Peyer's patch (tissue), 4 donors: ENCODE results near the gene COPS7B. TPM values are rescaled to one million over a fixed set of nuclear protein-coding genes. Genes with fewer than 3 reads are reported as not detected.

Source experiments
- DNase-seq, 3 donors: peaks; one replicate each; pipeline ENCODE4 v3.0.0-alpha.2; 2017 to 2019
- H3K27ac ChIP-seq, 4 donors: fragments of 200-600 bp; sonication (generic); one replicate each; pipeline ENCODE4 v1.5.1; 2016 to 2019
- H3K27me3 ChIP-seq, 2 donors: fragments of 200-600 bp; sonication (generic); one replicate each; pipeline ENCODE4 v1.5.1; 2019
- H3K36me3 ChIP-seq, 3 donors: fragments of 200-600 bp; sonication (generic); one replicate each; pipeline ENCODE4 v1.5.1; 2016 to 2019
- H3K4me1 ChIP-seq, 4 donors: fragments of 200-600 bp; sonication (generic); one replicate each; pipeline ENCODE4 v1.5.1; 2016 to 2019
- H3K4me3 ChIP-seq, 4 donors: fragments of 200-600 bp; sonication (generic); 1 replicate in 3 of 4; 2 replicates in 1 of 4; pipeline ENCODE4 v1.5.1; 2016 to 2019; ENCODE audit warnings: mild to moderate bottlenecking in 1 of 4
- H3K9me3 ChIP-seq, 4 donors: fragments of 200-600 bp; sonication (generic); one replicate each; pipeline ENCODE4 v1.5.1; 2016 to 2019; ENCODE audit warnings: mild to moderate bottlenecking in 1 of 4
- CTCF ChIP-seq, 6 experiments: fragments of 450-650 bp in 4 of 6; fragments of 200-600 bp in 2 of 6; sonication (generic) in 1 of 6; IDR thresholded peaks; one replicate each; pipeline ENCODE4 v1.5.1; 2017 to 2019; ENCODE audit warnings: antibody characterized with exemption in 6 of 6, mild to moderate bottlenecking in 3 of 6, moderate library complexity in 1 of 6
- POLR2A ChIP-seq, 2 donors: fragments of 450-650 bp; IDR thresholded peaks; one replicate each; pipeline ENCODE4 v1.5.1; 2017; ENCODE audit warnings: antibody characterized with exemption in 2 of 2, mild to moderate bottlenecking in 2 of 2, moderate library complexity in 2 of 2
- total RNA-seq, 4 donors: library from RNA; depleted of rRNA; stranded (reverse); fragments of >200 nt; gene quantifications; one replicate each; pipeline ENCODE4 v1.1.0, GENCODE V29; 2016

Gene COPS7B
- total RNA-seq, 4 donors from 2014 or later, result 33.5 to 217 (median 43.4) TPM

GRCh38 chr2:231795525-231796327 lies 9.5 kb downstream of the COPS7B start:
- Histone ChIP-seq H3K36me3 (peaks cover 0 to 81% (median 0%) of the 10 kb centered on the region in 3 donors), H3K27me3 (no peaks in the 10 kb centered on the region), H3K4me3 (no peak overlapping the region), H3K27ac (no peak overlapping the region), H3K4me1 (peaks cover 0 to 8% (median 0%) of the 10 kb centered on the region in 4 donors), H3K9me3 (no peaks in the 10 kb centered on the region)
- DNase-seq, result peak in 1 of 3 donors; percentile 54
- TF ChIP-seq CTCF (IDR thresholded peaks at IDR 0.05), result peak in 3 of 6 experiments; percentile 58 to 68 (median 62)
- TF ChIP-seq POLR2A (IDR thresholded peaks at IDR 0.05), result no peak

- TF ChIP-seq POLR2A (IDR thresholded peaks at IDR 0.05) (no peak), CTCF (IDR thresholded peaks at IDR 0.05) (peak in 4 of 6 experiments; percentile 42 to 51 (median 44))
- no peak overlapping the region for H3K4me3 ChIP-seq
- peak in 1 of 3 donors; percentile 54 for DNase-seq
- peaks cover 0 to 4% (median 0%) of the 10 kb centered on the region in 4 donors for H3K4me1 ChIP-seq
- H3K9me3 ChIP-seq, result no peaks in the 10 kb centered on the region
- no peaks in the 10 kb centered on the region for H3K27me3 ChIP-seq
- H3K27ac ChIP-seq, result no peak overlapping the region
- peaks cover 0 to 76% (median 0%) of the 10 kb centered on the region in 3 donors for H3K36me3 ChIP-seq
Observed at GRCh38 chr2:231800493-231801091, 14.3 kb downstream of the COPS7B start.

- Histone ChIP-seq H3K9me3 (no peaks in the 10 kb centered on the region), H3K27ac (no peak overlapping the region), H3K36me3 (peaks cover 0 to 75% (median 0%) of the 10 kb centered on the region in 3 donors), H3K4me1 (no peaks in the 10 kb centered on the region), H3K27me3 (no peaks in the 10 kb centered on the region), H3K4me3 (no peak overlapping the region)
- TF ChIP-seq CTCF (IDR thresholded peaks at IDR 0.05) (no peak), POLR2A (IDR thresholded peaks at IDR 0.05) (no peak)
- DNase-seq, result no peak
Observed at GRCh38 chr2:231803501-231804138, 17.4 kb downstream of the COPS7B start.

DNA sequence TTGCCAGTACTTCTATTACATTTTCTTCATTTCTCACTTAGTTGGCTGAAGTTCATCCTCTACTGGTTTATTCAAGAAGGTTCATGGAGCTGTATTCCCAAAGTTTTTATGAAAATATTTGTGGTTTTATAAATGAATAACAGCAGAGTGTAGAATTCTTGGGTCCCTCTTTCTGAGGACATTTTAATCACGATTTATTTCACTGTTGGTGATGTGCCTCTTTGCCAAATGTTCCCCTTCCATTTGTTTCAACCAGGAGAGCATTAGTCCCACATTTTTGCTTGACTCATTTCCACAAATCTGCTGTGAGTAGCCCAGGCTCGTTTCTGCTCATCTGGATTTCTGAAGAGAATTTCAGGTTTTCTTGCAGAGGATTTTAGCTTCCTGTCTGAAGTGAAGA lies 20.8 kb downstream of the COPS7B start:
- Histone ChIP-seq H3K9me3 (no peaks in the 10 kb centered on the region), H3K4me3 (no peak overlapping the region), H3K4me1 (no peaks in the 10 kb centered on the region), H3K27me3 (no peaks in the 10 kb centered on the region), H3K36me3 (peaks cover 0 to 57% (median 0%) of the 10 kb centered on the region in 3 donors), H3K27ac (no peak overlapping the region)
- no peak for TF ChIP-seq CTCF (IDR thresholded peaks at IDR 0.05)
- TF ChIP-seq POLR2A (IDR thresholded peaks at IDR 0.05), result no peak
- no peak for DNase-seq

DNA sequence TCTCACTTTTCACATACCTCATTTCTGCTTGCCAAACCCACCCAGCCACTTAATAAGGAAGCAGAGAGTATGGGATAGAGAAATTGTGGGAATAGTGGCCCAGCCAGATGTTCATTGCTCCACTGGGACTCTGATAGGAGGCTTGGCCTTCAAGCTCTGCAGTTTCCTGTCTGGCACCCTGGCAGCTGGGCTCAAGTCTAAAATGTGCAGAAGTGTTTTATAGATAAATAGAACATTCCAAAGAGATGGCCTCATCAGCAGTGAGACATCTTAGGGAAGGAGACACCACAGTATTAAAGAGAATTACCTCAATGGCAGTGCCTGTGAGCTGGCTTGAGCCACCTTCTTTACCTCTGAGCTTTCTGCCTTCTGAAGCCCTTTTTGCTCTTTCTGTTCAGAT lies 24.7 kb downstream of the COPS7B start:
- Histone ChIP-seq H3K27me3 (no peaks in the 10 kb centered on the region), H3K36me3 (peaks cover 0 to 40% (median 0%) of the 10 kb centered on the region in 3 donors), H3K9me3 (no peaks in the 10 kb centered on the region), H3K27ac (no peak overlapping the region), H3K4me1 (no peaks in the 10 kb centered on the region), H3K4me3 (no peak overlapping the region)
- no peak for DNase-seq
- TF ChIP-seq POLR2A (IDR thresholded peaks at IDR 0.05), result no peak
- TF ChIP-seq CTCF (IDR thresholded peaks at IDR 0.05), result no peak
